ENCODE measurements around the gene CDNF.

- no peak for TF ChIP-seq CTCF (IDR thresholded peaks at IDR 0.05; ENCODE audit: borderline replicate concordance, extremely low read depth, low read length, poor library complexity, severe bottlenecking)
- TF ChIP-seq EZH2 (IDR thresholded peaks at IDR 0.05; ENCODE audit: borderline replicate concordance, low read depth, low read length, severe bottlenecking) = no peak
These were observed 21.2 kb upstream of the CDNF start for GRCh38 chr10:14859043-14859442.
